ENCODE results near the gene RETREG2.

- TF ChIP-seq EP300 (IDR thresholded peaks at IDR 0.05; ENCODE audit: borderline replicate concordance) (no peak), YY1 (IDR thresholded peaks at IDR 0.05; ENCODE audit: low read depth) (no peak), REST (IDR thresholded peaks at IDR 0.05; ENCODE audit: low read depth) (no peak), TAF1 (IDR thresholded peaks at IDR 0.05; ENCODE audit: low read depth) (no peak), FOXM1 (IDR thresholded peaks at IDR 0.05; ENCODE audit: borderline replicate concordance, low read depth) (no peak), NFIC (IDR thresholded peaks at IDR 0.05) (no peak), EGR1 (IDR thresholded peaks at IDR 0.05) (no peak)
These were observed 3.9 kb upstream of the RETREG2 start for GRCh38 chr2:219174146-219174545.
